GM12874 (cell line): ENCODE results near the gene NKD1.

Experiments used
- CTCF ChIP-seq: IDR thresholded peaks from 2 replicates; pipeline ENCODE4 v1.5.1; 2011; ENCODE audit warnings: low read depth, mild to moderate bottlenecking, control low read depth, low read length, moderate library complexity; ENCODE audit not compliant: insufficient read depth

Gene NKD1

GRCh38 chr16:50611995-50612848, 64.0 kb downstream of the NKD1 start:
- no peak for TF ChIP-seq CTCF

- TF ChIP-seq CTCF = no peak
Measured at GRCh38 chr16:50612849-50613198, 64.6 kb downstream of the NKD1 start.

- TF ChIP-seq CTCF = no peak
Measured at GRCh38 chr16:50613281-50613963, 65.2 kb downstream of the NKD1 start.

GRCh38 chr16:50613964-50614474, 65.8 kb downstream of the NKD1 start:
- TF ChIP-seq CTCF = no peak

GRCh38 chr16:50614955-50615724, 66.9 kb downstream of the NKD1 start:
- TF ChIP-seq CTCF = no peak

GRCh38 chr16:50615891-50616290, 67.7 kb downstream of the NKD1 start:
- TF ChIP-seq CTCF = no peak

- TF ChIP-seq CTCF = no peak
Measured at GRCh38 chr16:50616386-50616785, 68.2 kb downstream of the NKD1 start.
